Measurements from ENCODE around the gene MKNK2.
"Not testable (repeated sequence)": the region's sequence is repeated elsewhere in the genome, so short reads cannot be mapped to it uniquely, and the experiment has no call there.

The MKNK2 gene

GRCh38 chr19:2042485-2043250 lies 8.4 kb downstream of the MKNK2 start:
- DNase-seq = no peak

GRCh38 chr19:2041683-2042484 lies 9.2 kb downstream of the MKNK2 start:
- DNase-seq = peak; percentile 83

- no peak for DNase-seq
Observed at GRCh38 chr19:2041433-2041682, 9.7 kb downstream of the MKNK2 start.

- no peak for DNase-seq
Observed at GRCh38 chr19:2040647-2041432, 10.2 kb downstream of the MKNK2 start.

- no peak for DNase-seq
Observed at GRCh38 chr19:2039959-2040646, 10.9 kb downstream of the MKNK2 start.

GRCh38 chr19:2039089-2039958 lies 11.7 kb downstream of the MKNK2 start:
- DNase-seq = no peak

- DNase-seq = no peak
Observed at GRCh38 chr19:2038284-2039088, 12.6 kb downstream of the MKNK2 start.

- DNase-seq = no peak
Observed at GRCh38 chr19:2037651-2038255, 13.3 kb downstream of the MKNK2 start.

GRCh38 chr19:2036424-2036823 lies 14.6 kb downstream of the MKNK2 start:
- no peak for DNase-seq

- DNase-seq = no peak
Observed at GRCh38 chr19:2035590-2035991, 15.5 kb downstream of the MKNK2 start.

GRCh38 chr19:2034729-2035589 lies 16.1 kb downstream of the MKNK2 start:
- peak; percentile 28 for DNase-seq

- not testable (repeated sequence) for DNase-seq
Observed at GRCh38 chr19:2034253-2034652, 16.8 kb downstream of the MKNK2 start.

GRCh38 chr19:2033825-2034159 lies 17.3 kb downstream of the MKNK2 start:
- no peak for DNase-seq

GRCh38 chr19:2033115-2033824 lies 17.8 kb downstream of the MKNK2 start:
- DNase-seq = no peak

GRCh38 chr19:2032296-2032941 lies 18.6 kb downstream of the MKNK2 start:
- DNase-seq = peak; percentile 89

GRCh38 chr19:2027361-2027760 lies 23.7 kb downstream of the MKNK2 start:
- DNase-seq = peak; percentile 37

GRCh38 chr19:2026770-2027169 lies 24.3 kb downstream of the MKNK2 start:
- no peak for DNase-seq

GRCh38 chr19:2022289-2022688 lies 28.8 kb downstream of the MKNK2 start:
- no peak for DNase-seq

Measured in EL (cell line).